HEK293 (cell line): ENCODE measurements around the gene SVOP.

Source experiments
- CTCF ChIA-PET: fragments of 350-600 bp; formaldehyde crosslinking; extraction: SDS; loops from one replicate; lab custom pipeline; 2021; ENCODE audit warnings: antibody characterized with exemption; lab: Yijun Ruan, JAX
- POLR2A ChIA-PET: fragments of 300-600 bp; formaldehyde crosslinking; extraction: SDS; loops from one replicate; lab custom pipeline; 2020; ENCODE audit warnings: antibody characterized with exemption, inconsistent platforms; lab: Yijun Ruan, JAX
- H3K27ac ChIP-seq: fragments of 200-500 bp; sonication (Bioruptor generic); 2 replicates; pipeline ENCODE4 v1.5.1; 2014; ENCODE audit warnings: low read depth, low read length, control low read depth, inconsistent platforms; ENCODE audit errors: extremely low read depth
- H3K36me3 ChIP-seq, 2 experiments: fragments of 200-500 bp in 1 of 2; sonication (Bioruptor generic) in 1 of 2; 1 replicate in 1 of 2; 2 replicates in 1 of 2; pipeline ENCODE4 v1.5.1; 2014 to 2017; ENCODE audit warnings: inconsistent platforms in 2 of 2, low read length in 2 of 2; ENCODE audit not compliant: control insufficient read depth in 2 of 2, insufficient read depth in 1 of 2
- H3K4me1 ChIP-seq: fragments of 200-500 bp; sonication (Bioruptor generic); 2 replicates; pipeline ENCODE4 v1.5.1; 2014; ENCODE audit warnings: mild to moderate bottlenecking, low read length, inconsistent platforms; ENCODE audit not compliant: control insufficient read depth, insufficient read depth
- H3K4me3 ChIP-seq: 2 replicates; pipeline ENCODE4 v1.5.1; 2011; ENCODE audit warnings: low read depth, mild to moderate bottlenecking, control low read depth, low read length, moderate library complexity
- H3K9me3 ChIP-seq: fragments of 200-500 bp; sonication (Bioruptor generic); 2 replicates; pipeline ENCODE4 v1.5.1; 2014; ENCODE audit warnings: low read depth, low read length, inconsistent platforms; ENCODE audit not compliant: control insufficient read depth, insufficient read depth
- EGR2 ChIP-seq: fragments of 450-650 bp; formaldehyde crosslinking; IDR thresholded peaks from 2 replicates; pipeline ENCODE4 v1.5.1; 2016; ENCODE audit warnings: low read depth, missing biosample characterization, missing genetic modification characterization
- GLI2 ChIP-seq: fragments of 450-650 bp; formaldehyde crosslinking; IDR thresholded peaks from 2 replicates; pipeline ENCODE4; 2017; ENCODE audit warnings: missing biosample characterization, missing genetic modification characterization, low read depth, borderline replicate concordance
- GLI4 ChIP-seq: fragments of 450-650 bp; formaldehyde crosslinking; IDR thresholded peaks from 2 replicates; pipeline ENCODE4 v1.5.1; 2016; ENCODE audit warnings: missing biosample characterization, missing genetic modification characterization
- HOXC10 ChIP-seq: sonication (generic); formaldehyde crosslinking; IDR thresholded peaks from 2 replicates; pipeline ENCODE4 v1.8.1; 2023; ENCODE audit warnings: mild to moderate bottlenecking, missing genetic modification reagents
- KLF10 ChIP-seq: fragments of 450-650 bp; IDR thresholded peaks from 2 replicates; pipeline ENCODE4 v1.5.1; 2018; ENCODE audit warnings: missing biosample characterization, mild to moderate bottlenecking, missing genetic modification characterization
- KLF7 ChIP-seq: fragments of 450-650 bp; formaldehyde crosslinking; IDR thresholded peaks from 2 replicates; pipeline ENCODE4 v1.5.1; 2016; ENCODE audit warnings: missing biosample characterization, missing genetic modification characterization, borderline replicate concordance
- SCRT2 ChIP-seq: fragments of 450-650 bp; formaldehyde crosslinking; IDR thresholded peaks from 2 replicates; pipeline ENCODE4 v1.5.1; 2016; ENCODE audit warnings: missing biosample characterization, missing genetic modification characterization
- WT1 ChIP-seq: fragments of 450-650 bp; formaldehyde crosslinking; IDR thresholded peaks from 2 replicates; pipeline ENCODE4 v1.5.1; 2016; ENCODE audit warnings: missing biosample characterization, missing genetic modification characterization
- YY1 ChIP-seq: fragments of 450-650 bp; formaldehyde crosslinking; IDR thresholded peaks from 2 replicates; pipeline ENCODE4 v1.5.1; 2018; ENCODE audit warnings: missing biosample characterization, missing genetic modification characterization
- ZBTB20 ChIP-seq: fragments of 450-650 bp; formaldehyde crosslinking; IDR thresholded peaks from 2 replicates; pipeline ENCODE4 v1.5.1; 2016; ENCODE audit warnings: missing biosample characterization, missing genetic modification characterization
- ZBTB21 ChIP-seq: fragments of 450-650 bp; formaldehyde crosslinking; IDR thresholded peaks from 2 replicates; pipeline ENCODE4 v1.5.1; 2017; ENCODE audit warnings: missing biosample characterization, missing genetic modification characterization
- ZEB2 ChIP-seq: fragments of 450-650 bp; formaldehyde crosslinking; IDR thresholded peaks from 2 replicates; pipeline ENCODE4 v1.5.1; 2016; ENCODE audit warnings: missing biosample characterization, missing genetic modification characterization
- ZFHX2 ChIP-seq: fragments of 450-650 bp; formaldehyde crosslinking; conservative IDR thresholded peaks from 2 replicates; pipeline ENCODE4 v1.5.1; 2016; ENCODE audit warnings: missing biosample characterization, missing genetic modification characterization
- ZFP3 ChIP-seq: fragments of 450-650 bp; formaldehyde crosslinking; IDR thresholded peaks from 2 replicates; pipeline ENCODE4 v1.5.1; 2016; ENCODE audit warnings: low read depth, missing biosample characterization, missing genetic modification characterization
- ZNF175 ChIP-seq: fragments of 450-650 bp; formaldehyde crosslinking; IDR thresholded peaks from 2 replicates; pipeline ENCODE4 v1.5.1; 2016; ENCODE audit warnings: missing biosample characterization, missing genetic modification characterization
- ZNF223 ChIP-seq: fragments of 450-650 bp; formaldehyde crosslinking; IDR thresholded peaks from 2 replicates; pipeline ENCODE4 v1.5.1; 2016; ENCODE audit warnings: missing biosample characterization, missing genetic modification characterization
- ZNF266 ChIP-seq: fragments of 450-650 bp; formaldehyde crosslinking; IDR thresholded peaks from 2 replicates; pipeline ENCODE4 v1.5.1; 2016; ENCODE audit warnings: missing biosample characterization, missing genetic modification characterization, low read depth
- ZNF335 ChIP-seq: fragments of 450-650 bp; formaldehyde crosslinking; conservative IDR thresholded peaks from 2 replicates; pipeline ENCODE4 v1.5.1; 2016; ENCODE audit warnings: missing biosample characterization, missing genetic modification characterization
- ZNF433 ChIP-seq: fragments of 450-650 bp; formaldehyde crosslinking; IDR thresholded peaks from 2 replicates; pipeline ENCODE4 v1.5.1; 2016; ENCODE audit warnings: missing biosample characterization, missing genetic modification characterization, low read depth
- ZNF48 ChIP-seq: fragments of 450-650 bp; formaldehyde crosslinking; IDR thresholded peaks from 2 replicates; pipeline ENCODE4 v1.5.1; 2016; ENCODE audit warnings: missing biosample characterization, missing genetic modification characterization
- ZNF530 ChIP-seq: fragments of 450-650 bp; formaldehyde crosslinking; IDR thresholded peaks from 2 replicates; pipeline ENCODE4 v1.5.1; 2016; ENCODE audit warnings: low read depth, missing biosample characterization, missing genetic modification characterization
- ZNF558 ChIP-seq: fragments of 450-650 bp; formaldehyde crosslinking; IDR thresholded peaks from 2 replicates; pipeline ENCODE4 v1.5.1; 2016; ENCODE audit warnings: missing biosample characterization, missing genetic modification characterization
- ZNF571 ChIP-seq: fragments of 450-650 bp; formaldehyde crosslinking; IDR thresholded peaks from 2 replicates; pipeline ENCODE4 v1.5.0; 2017; ENCODE audit warnings: missing biosample characterization, missing genetic modification characterization
- ZNF585B ChIP-seq: fragments of 450-650 bp; formaldehyde crosslinking; IDR thresholded peaks from 2 replicates; pipeline ENCODE4 v1.5.1; 2016; ENCODE audit warnings: missing biosample characterization, missing genetic modification characterization
- ZNF610 ChIP-seq: fragments of 450-650 bp; formaldehyde crosslinking; IDR thresholded peaks from 2 replicates; pipeline ENCODE4 v1.5.1; 2016; ENCODE audit warnings: missing biosample characterization, missing genetic modification characterization, borderline replicate concordance
- ZNF658 ChIP-seq: fragments of 450-650 bp; formaldehyde crosslinking; IDR thresholded peaks from 2 replicates; pipeline ENCODE4; 2016; ENCODE audit warnings: missing biosample characterization, missing genetic modification characterization
- ZNF670 ChIP-seq: fragments of 450-650 bp; formaldehyde crosslinking; IDR thresholded peaks from 2 replicates; pipeline ENCODE4 v1.5.1; 2016; ENCODE audit warnings: missing biosample characterization, missing genetic modification characterization, low read depth
- ZNF791 ChIP-seq: fragments of 450-650 bp; formaldehyde crosslinking; IDR thresholded peaks from 2 replicates; pipeline ENCODE4 v1.5.1; 2016; ENCODE audit warnings: missing biosample characterization, missing genetic modification characterization
- ZNF792 ChIP-seq: fragments of 450-650 bp; formaldehyde crosslinking; IDR thresholded peaks from 2 replicates; pipeline ENCODE4 v1.5.1; 2016; ENCODE audit warnings: missing biosample characterization, missing genetic modification characterization
- ZSCAN30 ChIP-seq: fragments of 450-650 bp; IDR thresholded peaks from 2 replicates; pipeline ENCODE4 v1.5.1; 2018; ENCODE audit warnings: missing biosample characterization, mild to moderate bottlenecking, missing genetic modification characterization, moderate library complexity
- TF ChIP-seq, protein P1 (sequence below): fragments of 450-650 bp; formaldehyde crosslinking; IDR thresholded peaks from 2 replicates; pipeline ENCODE4 v1.5.1; 2016; ENCODE audit warnings: missing biosample characterization, missing genetic modification characterization
- TF ChIP-seq, protein P2 (sequence below): fragments of 450-650 bp; formaldehyde crosslinking; IDR thresholded peaks from 2 replicates; pipeline ENCODE4 v1.5.1; 2016; ENCODE audit warnings: missing biosample characterization, missing genetic modification characterization
- TF ChIP-seq, protein P3 (sequence below): fragments of 450-650 bp; formaldehyde crosslinking; IDR thresholded peaks from 2 replicates; pipeline ENCODE4 v1.5.1; 2016; ENCODE audit warnings: missing biosample characterization, missing genetic modification characterization

The SVOP gene

GRCh38 chr12:108918960-108919642, 101.8 kb downstream of the SVOP start:
- Histone ChIP-seq H3K9me3 (no peaks in the 10 kb centered on the region), H3K4me1 (no peaks in the 10 kb centered on the region), H3K4me3 (no peak overlapping the region), H3K36me3 (no peaks in the 10 kb centered on the region), H3K27ac (no peak overlapping the region)
- CTCF ChIA-PET: no interaction called here
- POLR2A ChIA-PET: no interaction called here
- TF ChIP-seq EGR2 (tag by site-specific recombination): peak; percentile 88
- peak; percentile 82 for TF ChIP-seq ZFHX2
- no peak for TF ChIP-seq KLF10 (tag by site-specific recombination)
- TF ChIP-seq, protein P1, sequence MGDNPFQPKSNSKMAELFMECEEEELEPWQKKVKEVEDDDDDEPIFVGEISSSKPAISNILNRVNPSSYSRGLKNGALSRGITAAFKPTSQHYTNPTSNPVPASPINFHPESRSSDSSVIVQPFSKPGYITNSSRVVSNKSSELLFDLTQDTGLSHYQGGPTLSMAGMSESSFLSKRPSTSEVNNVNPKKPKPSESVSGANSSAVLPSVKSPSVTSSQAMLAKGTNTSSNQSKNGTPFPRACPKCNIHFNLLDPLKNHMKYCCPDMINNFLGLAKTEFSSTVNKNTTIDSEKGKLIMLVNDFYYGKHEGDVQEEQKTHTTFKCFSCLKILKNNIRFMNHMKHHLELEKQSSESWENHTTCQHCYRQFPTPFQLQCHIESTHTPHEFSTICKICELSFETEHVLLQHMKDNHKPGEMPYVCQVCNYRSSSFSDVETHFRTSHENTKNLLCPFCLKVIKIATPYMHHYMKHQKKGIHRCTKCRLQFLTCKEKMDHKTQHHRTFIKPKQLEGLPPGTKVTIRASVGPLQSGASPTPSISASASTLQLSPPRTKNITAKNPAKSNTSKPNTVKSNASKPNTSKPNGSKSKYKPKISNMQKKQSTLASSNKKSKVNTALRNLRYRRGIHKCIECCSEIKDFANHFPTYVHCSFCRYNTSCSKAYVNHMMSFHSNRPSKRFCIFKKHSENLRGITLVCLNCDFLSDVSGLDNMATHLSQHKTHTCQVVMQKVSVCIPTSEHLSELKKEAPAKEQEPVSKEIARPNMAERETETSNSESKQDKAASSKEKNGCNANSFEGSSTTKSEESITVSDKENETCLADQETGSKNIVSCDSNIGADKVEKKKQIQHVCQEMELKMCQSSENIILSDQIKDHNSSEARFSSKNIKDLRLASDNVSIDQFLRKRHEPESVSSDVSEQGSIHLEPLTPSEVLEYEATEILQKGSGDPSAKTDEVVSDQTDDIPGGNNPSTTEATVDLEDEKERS (tag by site-specific recombination): no peak
- no peak for TF ChIP-seq GLI2 (tag by site-specific recombination)
- TF ChIP-seq ZNF530 (tag by site-specific recombination): no peak
- no peak for TF ChIP-seq SCRT2 (tag by site-specific recombination)
- TF ChIP-seq KLF7 (tag by site-specific recombination): no peak
- no peak for TF ChIP-seq ZNF610
- TF ChIP-seq ZNF48: no peak
- no peak for TF ChIP-seq HOXC10 (CRISPR knock-in tag)
- peak; percentile 85 for TF ChIP-seq ZEB2
- no peak for TF ChIP-seq ZBTB21 (tag by site-specific recombination)
- TF ChIP-seq ZSCAN30 (tag by site-specific recombination): no peak
- TF ChIP-seq ZNF175 (tag by site-specific recombination): no peak

GRCh38 chr12:108918206-108918605, 102.7 kb downstream of the SVOP start:
- Histone ChIP-seq H3K4me1 (no peaks in the 10 kb centered on the region), H3K36me3 (no peaks in the 10 kb centered on the region), H3K4me3 (no peak overlapping the region), H3K9me3 (no peaks in the 10 kb centered on the region), H3K27ac (no peak overlapping the region)
- ChIA-PET POLR2A (no interaction called here), CTCF (interaction anchor here (0.6 to 1.2 kb wide), 2 partner anchors 176 to 254 kb away, joined by 3 to 5 read pairs; no protein-coding TSS in a partner anchor)
- no peak for TF ChIP-seq YY1 (tag by site-specific recombination)
- no peak for TF ChIP-seq ZFP3 (tag by site-specific recombination)
- TF ChIP-seq ZNF585B: no peak
- no peak for TF ChIP-seq ZNF670 (tag by site-specific recombination)
- no peak for TF ChIP-seq ZNF658
- no peak for TF ChIP-seq ZNF266 (tag by site-specific recombination)
- no peak for TF ChIP-seq ZNF335 (tag by site-specific recombination)
- no peak for TF ChIP-seq WT1 (tag by site-specific recombination)
- TF ChIP-seq ZNF792 (tag by site-specific recombination): no peak
- TF ChIP-seq ZBTB20 (tag by site-specific recombination): no peak
- TF ChIP-seq, protein P2, sequence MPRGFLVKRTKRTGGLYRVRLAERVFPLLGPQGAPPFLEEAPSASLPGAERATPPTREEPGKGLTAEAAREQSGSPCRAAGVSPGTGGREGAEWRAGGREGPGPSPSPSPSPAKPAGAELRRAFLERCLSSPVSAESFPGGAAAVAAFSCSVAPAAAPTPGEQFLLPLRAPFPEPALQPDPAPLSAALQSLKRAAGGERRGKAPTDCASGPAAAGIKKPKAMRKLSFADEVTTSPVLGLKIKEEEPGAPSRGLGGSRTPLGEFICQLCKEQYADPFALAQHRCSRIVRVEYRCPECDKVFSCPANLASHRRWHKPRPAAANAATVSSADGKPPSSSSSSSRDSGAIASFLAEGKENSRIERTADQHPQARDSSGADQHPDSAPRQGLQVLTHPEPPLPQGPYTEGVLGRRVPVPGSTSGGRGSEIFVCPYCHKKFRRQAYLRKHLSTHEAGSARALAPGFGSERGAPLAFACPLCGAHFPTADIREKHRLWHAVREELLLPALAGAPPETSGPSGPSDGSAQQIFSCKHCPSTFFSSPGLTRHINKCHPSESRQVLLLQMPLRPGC: no peak
- TF ChIP-seq ZNF223 (tag by site-specific recombination): no peak
- TF ChIP-seq ZNF571: no peak
- TF ChIP-seq ZNF433 (tag by site-specific recombination): no peak
- no peak for TF ChIP-seq GLI4 (tag by site-specific recombination)
- no peak for TF ChIP-seq ZNF558 (tag by site-specific recombination)
- TF ChIP-seq, protein P3, sequence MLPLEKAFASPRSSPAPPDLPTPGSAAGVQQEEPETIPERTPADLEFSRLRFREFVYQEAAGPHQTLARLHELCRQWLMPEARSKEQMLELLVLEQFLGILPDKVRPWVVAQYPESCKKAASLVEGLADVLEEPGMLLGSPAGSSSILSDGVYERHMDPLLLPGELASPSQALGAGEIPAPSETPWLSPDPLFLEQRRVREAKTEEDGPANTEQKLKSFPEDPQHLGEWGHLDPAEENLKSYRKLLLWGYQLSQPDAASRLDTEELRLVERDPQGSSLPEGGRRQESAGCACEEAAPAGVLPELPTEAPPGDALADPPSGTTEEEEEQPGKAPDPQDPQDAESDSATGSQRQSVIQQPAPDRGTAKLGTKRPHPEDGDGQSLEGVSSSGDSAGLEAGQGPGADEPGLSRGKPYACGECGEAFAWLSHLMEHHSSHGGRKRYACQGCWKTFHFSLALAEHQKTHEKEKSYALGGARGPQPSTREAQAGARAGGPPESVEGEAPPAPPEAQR (tag by site-specific recombination): no peak
- TF ChIP-seq ZNF791 (tag by site-specific recombination): no peak
